Ishikawa (cell line): Measurements from ENCODE around the gene KCNA5.

ENCODE experiments used
- CEBPB ChIP-seq: IDR thresholded peaks from 2 replicates; pipeline ENCODE4 v1.6.1; 2012
- CREB1 ChIP-seq: IDR thresholded peaks from 2 replicates; pipeline ENCODE4 v1.6.1; 2012; ENCODE audit warnings: low read depth
- EGR1 ChIP-seq: IDR thresholded peaks from 2 replicates; pipeline ENCODE4 v1.6.1; 2012
- EP300 ChIP-seq: IDR thresholded peaks from 2 replicates; pipeline ENCODE4 v1.6.1; 2012; ENCODE audit warnings: borderline replicate concordance
- FOXM1 ChIP-seq: IDR thresholded peaks from 2 replicates; pipeline ENCODE4 v1.6.1; 2012; ENCODE audit warnings: low read depth, borderline replicate concordance
- NFIC ChIP-seq: IDR thresholded peaks from 2 replicates; pipeline ENCODE4 v1.6.1; 2012
- RAD21 ChIP-seq: IDR thresholded peaks from 2 replicates; pipeline ENCODE4 v1.6.1; 2012; ENCODE audit warnings: low read depth
- TAF1 ChIP-seq: IDR thresholded peaks from 2 replicates; pipeline ENCODE4 v1.6.1; 2012; ENCODE audit warnings: low read depth, mild to moderate bottlenecking
- TCF12 ChIP-seq: IDR thresholded peaks from 2 replicates; pipeline ENCODE4 v1.6.1; 2012; ENCODE audit warnings: low read depth
- TEAD4 ChIP-seq: IDR thresholded peaks from 2 replicates; pipeline ENCODE4 v1.6.1; 2012
- YY1 ChIP-seq: IDR thresholded peaks from 2 replicates; pipeline ENCODE4 v1.6.1; 2012; ENCODE audit warnings: low read depth
- ZBTB7A ChIP-seq: IDR thresholded peaks from 2 replicates; pipeline ENCODE4 v1.6.1; 2012; ENCODE audit warnings: low read depth
- TF ChIP-seq, protein P1 (sequence below): IDR thresholded peaks from 2 replicates; pipeline ENCODE4 v1.6.1; 2012; ENCODE audit warnings: low read depth, mild to moderate bottlenecking
- TF ChIP-seq, protein P2 (sequence below): IDR thresholded peaks from 2 replicates; pipeline ENCODE4 v1.6.1; 2012
- TF ChIP-seq, protein P3 (sequence below): IDR thresholded peaks from 2 replicates; pipeline ENCODE4 v1.6.1; 2012

The KCNA5 gene

DNA sequence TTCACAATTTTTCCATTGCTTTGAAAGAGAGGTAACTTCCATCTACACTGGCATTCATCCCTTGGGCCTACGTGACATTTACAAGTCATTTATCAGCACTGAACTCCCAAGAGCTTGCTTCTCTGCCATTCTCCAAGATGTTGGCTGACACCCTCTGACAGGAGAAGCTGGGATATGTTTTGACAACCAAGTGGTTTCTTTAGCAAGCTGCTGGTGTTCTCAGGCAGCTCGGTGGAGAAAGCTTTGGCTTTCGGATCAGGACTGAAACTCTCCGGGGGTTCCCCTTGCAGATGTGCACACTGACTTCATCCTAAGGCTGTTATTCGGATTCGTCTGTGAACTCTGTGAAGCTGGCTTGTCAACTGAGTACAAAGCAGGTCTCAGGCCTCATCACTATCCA is 15.7 kb downstream of the KCNA5 start:
- TF ChIP-seq FOXM1 (no peak), CREB1 (no peak), TAF1 (no peak), YY1 (no peak), ZBTB7A (no peak), NFIC (no peak), EP300 (no peak), EGR1 (no peak), CEBPB (no peak), TEAD4 (no peak)
- TF ChIP-seq, protein P1, sequence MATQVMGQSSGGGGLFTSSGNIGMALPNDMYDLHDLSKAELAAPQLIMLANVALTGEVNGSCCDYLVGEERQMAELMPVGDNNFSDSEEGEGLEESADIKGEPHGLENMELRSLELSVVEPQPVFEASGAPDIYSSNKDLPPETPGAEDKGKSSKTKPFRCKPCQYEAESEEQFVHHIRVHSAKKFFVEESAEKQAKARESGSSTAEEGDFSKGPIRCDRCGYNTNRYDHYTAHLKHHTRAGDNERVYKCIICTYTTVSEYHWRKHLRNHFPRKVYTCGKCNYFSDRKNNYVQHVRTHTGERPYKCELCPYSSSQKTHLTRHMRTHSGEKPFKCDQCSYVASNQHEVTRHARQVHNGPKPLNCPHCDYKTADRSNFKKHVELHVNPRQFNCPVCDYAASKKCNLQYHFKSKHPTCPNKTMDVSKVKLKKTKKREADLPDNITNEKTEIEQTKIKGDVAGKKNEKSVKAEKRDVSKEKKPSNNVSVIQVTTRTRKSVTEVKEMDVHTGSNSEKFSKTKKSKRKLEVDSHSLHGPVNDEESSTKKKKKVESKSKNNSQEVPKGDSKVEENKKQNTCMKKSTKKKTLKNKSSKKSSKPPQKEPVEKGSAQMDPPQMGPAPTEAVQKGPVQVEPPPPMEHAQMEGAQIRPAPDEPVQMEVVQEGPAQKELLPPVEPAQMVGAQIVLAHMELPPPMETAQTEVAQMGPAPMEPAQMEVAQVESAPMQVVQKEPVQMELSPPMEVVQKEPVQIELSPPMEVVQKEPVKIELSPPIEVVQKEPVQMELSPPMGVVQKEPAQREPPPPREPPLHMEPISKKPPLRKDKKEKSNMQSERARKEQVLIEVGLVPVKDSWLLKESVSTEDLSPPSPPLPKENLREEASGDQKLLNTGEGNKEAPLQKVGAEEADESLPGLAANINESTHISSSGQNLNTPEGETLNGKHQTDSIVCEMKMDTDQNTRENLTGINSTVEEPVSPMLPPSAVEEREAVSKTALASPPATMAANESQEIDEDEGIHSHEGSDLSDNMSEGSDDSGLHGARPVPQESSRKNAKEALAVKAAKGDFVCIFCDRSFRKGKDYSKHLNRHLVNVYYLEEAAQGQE: no peak
- TF ChIP-seq, protein P2, sequence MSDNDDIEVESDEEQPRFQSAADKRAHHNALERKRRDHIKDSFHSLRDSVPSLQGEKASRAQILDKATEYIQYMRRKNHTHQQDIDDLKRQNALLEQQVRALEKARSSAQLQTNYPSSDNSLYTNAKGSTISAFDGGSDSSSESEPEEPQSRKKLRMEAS: no peak
- TF ChIP-seq, protein P3, sequence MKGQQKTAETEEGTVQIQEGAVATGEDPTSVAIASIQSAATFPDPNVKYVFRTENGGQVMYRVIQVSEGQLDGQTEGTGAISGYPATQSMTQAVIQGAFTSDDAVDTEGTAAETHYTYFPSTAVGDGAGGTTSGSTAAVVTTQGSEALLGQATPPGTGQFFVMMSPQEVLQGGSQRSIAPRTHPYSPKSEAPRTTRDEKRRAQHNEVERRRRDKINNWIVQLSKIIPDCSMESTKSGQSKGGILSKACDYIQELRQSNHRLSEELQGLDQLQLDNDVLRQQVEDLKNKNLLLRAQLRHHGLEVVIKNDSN: no peak

DNA sequence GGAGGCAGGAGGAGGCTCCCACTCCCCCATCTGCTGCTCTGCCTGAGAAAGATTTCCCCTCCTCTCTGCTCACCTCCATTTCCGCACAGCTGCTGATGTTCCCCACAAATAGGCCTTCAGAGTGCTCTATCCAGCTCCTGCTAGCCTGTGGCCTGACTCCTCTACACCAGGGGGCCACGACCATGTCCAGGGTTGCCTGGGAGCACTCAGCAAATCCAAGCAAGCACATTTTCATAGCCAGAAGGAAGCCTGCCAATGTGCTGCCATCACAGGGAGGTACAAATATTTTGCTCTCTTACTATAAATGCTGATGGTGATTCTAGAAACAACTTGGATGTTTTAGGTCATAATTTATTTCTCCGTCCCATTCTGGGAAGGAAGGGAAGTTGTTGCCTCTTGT is 17.3 kb downstream of the KCNA5 start:
- no peak for TF ChIP-seq YY1
- no peak for TF ChIP-seq CEBPB
- TF ChIP-seq CREB1: no peak
- TF ChIP-seq, protein P2: no peak
- TF ChIP-seq, protein P3: no peak

DNA sequence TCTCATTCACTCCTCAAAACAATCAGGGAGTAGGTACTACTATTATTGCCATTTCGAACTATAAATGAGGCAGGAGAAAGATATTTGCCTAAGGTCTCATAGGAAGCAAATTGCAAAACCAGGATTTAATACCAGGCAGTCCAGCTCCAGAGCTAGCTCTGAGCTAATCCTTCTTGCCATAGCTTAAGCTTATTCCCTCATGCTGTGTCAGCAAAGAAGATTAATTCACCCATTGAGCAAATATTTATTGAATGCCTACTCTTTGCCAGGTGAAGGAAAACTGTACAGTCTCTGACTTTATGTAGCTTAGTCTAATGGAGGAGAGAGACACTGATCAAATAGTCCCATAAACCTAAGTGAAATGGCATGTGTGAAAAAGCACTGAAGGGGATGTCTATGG is 19.5 kb downstream of the KCNA5 start:
- TF ChIP-seq TEAD4 (no peak), RAD21 (no peak), CREB1 (no peak), EGR1 (no peak), EP300 (no peak), TCF12 (no peak), TAF1 (no peak), ZBTB7A (no peak), FOXM1 (no peak), NFIC (no peak), CEBPB (no peak)
- TF ChIP-seq, protein P1: no peak
- TF ChIP-seq, protein P2: no peak
- TF ChIP-seq, protein P3: no peak

DNA sequence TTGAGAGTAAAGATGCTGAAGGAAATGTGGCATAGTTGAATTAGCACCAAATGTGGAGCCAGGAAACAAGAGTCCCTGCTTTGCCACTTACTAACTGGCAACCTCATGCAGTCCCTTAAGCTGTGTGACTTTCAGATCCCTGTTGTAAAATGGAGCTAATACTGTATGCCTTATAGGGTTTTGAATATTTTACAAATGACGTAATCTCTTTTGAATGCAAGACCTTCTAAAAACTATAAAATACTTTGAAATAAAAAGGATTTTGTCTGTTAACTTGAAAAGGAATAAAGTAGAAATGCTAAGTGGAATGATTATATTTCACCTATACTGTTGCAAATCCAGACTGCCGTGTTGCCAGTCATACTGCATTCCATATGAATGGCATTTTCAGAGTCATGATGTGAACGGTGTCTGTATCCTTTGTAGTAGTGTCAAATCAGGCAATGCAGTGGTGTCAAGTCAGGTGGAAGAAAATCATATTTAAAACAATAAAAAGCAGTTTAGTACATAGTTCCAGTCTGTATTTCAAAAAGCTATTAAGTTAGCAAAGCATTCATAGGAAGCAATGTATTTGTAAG is 21.3 kb downstream of the KCNA5 start:
- no peak for TF ChIP-seq CREB1
- TF ChIP-seq, protein P2: no peak

DNA sequence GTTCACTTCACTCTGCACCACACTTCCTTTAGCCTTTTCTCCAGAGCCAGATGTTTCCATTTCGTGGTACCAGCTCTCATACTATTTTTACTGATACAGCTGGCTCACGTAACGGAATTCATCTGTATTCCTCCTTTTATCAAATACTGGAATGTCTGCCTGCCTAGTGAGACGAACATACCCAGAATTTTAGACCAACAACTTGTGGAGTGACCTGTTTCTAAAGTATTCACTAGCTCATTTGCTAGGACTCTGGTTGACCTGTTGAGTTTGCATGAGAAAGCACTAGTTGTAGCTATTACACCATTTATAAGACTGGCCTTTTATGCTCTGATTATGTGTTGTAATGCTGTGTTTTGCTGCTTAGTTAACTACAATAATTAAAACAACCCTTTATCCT is 22.6 kb downstream of the KCNA5 start:
- no peak for TF ChIP-seq TAF1
- no peak for TF ChIP-seq NFIC
- no peak for TF ChIP-seq FOXM1
- TF ChIP-seq TEAD4: no peak
- TF ChIP-seq, protein P3: no peak
- no peak for TF ChIP-seq YY1
- TF ChIP-seq CREB1: no peak
- TF ChIP-seq EGR1: no peak
- no peak for TF ChIP-seq ZBTB7A
- no peak for TF ChIP-seq CEBPB
- TF ChIP-seq EP300: no peak
- TF ChIP-seq, protein P1: no peak
- TF ChIP-seq, protein P2: no peak
